Stomach (tissue), 9 donors: ENCODE measurements around the gene SENP8. TPM values are rescaled to one million over a fixed set of nuclear protein-coding genes. Genes with fewer than 3 reads are reported as not detected.
A peak's percentile ranks its signal among the peaks of the same experiment; 100 is the strongest.

ENCODE experiments used
- DNase-seq, 2 donors: peaks; one replicate each; pipeline versions ENCODE4 v3.0.0 to v3.0.0-alpha.2; 2013 to 2019
- H3K27ac ChIP-seq, 5 donors: fragments of 200-600 bp in 4 of 5; sonication (generic) in 4 of 5; one replicate each; pipeline ENCODE4 v1.5.1; 2013 to 2019; ENCODE audit warnings: mild to moderate bottlenecking in 1 of 5, moderate library complexity in 1 of 5
- H3K27me3 ChIP-seq, 3 donors: fragments of 200-600 bp; sonication (generic); one replicate each; pipeline ENCODE4 v1.5.1; 2017 to 2019; ENCODE audit warnings: mixed run types in 1 of 3
- H3K36me3 ChIP-seq, 4 donors: fragments of 200-600 bp; sonication (generic); 1 replicate in 3 of 4; 2 replicates in 1 of 4; pipeline ENCODE4 v1.5.1; 2016 to 2019
- H3K4me1 ChIP-seq, 4 donors: fragments of 200-600 bp; sonication (generic); one replicate each; pipeline ENCODE4 v1.5.1; 2016 to 2019
- H3K4me3 ChIP-seq, 4 donors: fragments of 200-600 bp; sonication (generic) in 3 of 4; one replicate each; pipeline ENCODE4 v1.5.1; 2016 to 2019; ENCODE audit warnings: mild to moderate bottlenecking in 1 of 4
- H3K9me3 ChIP-seq, 4 donors: fragments of 200-600 bp; sonication (generic); one replicate each; pipeline ENCODE4 v1.5.1; 2016 to 2019
- EP300 ChIP-seq: sonication (generic); formaldehyde crosslinking; IDR thresholded peaks from one replicate; pipeline ENCODE4 v1.6.1; 2017; ENCODE audit warnings: antibody characterized with exemption
- POLR2A ChIP-seq, 4 donors: fragments of 450-650 bp; IDR thresholded peaks; one replicate each; pipeline ENCODE4 v1.6.1; 2016; ENCODE audit warnings: antibody characterized with exemption in 4 of 4, control low read depth in 2 of 4, mild to moderate bottlenecking in 1 of 4, moderate library complexity in 1 of 4
- POLR2AphosphoS5 ChIP-seq, 3 donors: sonication (generic); formaldehyde crosslinking; IDR thresholded peaks; one replicate each; pipeline ENCODE4 v1.6.1; 2016; ENCODE audit warnings: antibody characterized with exemption in 3 of 3
- WGBS, 5 donors: extraction: QIAGEN DNeasy Blood & Tissue Kit in 3 of 5; methylation state at CpG; one replicate each; pipeline versions ENCODE4 v1.1.5 to v1.1.7; 2013 to 2018; 5-methylcytosine and 5-hydroxymethylcytosine counted together
- intact Hi-C: fragments of 100-400 bp; cut with DNase I; formaldehyde crosslinking; loops from one replicate; pipeline ENCODE4 v1.15.1; 2023; ENCODE audit warnings: low total_unique reads
- polyA plus RNA-seq, 3 donors: library from polyadenylated mRNA; stranded (reverse); fragments of 200-250 nt; gene quantifications; one replicate each; pipeline ENCODE4 v1.2.3, GENCODE V29; 2013
- total RNA-seq, 5 donors: library from RNA; depleted of rRNA; stranded (reverse); fragments of >200 nt; gene quantifications; one replicate each; pipeline versions ENCODE4 v1.1.0 to v1.2.3, GENCODE V29; 2014 to 2016
- TF ChIP-seq, protein P1 (sequence below), 7 experiments: fragments of 450-650 bp in 4 of 7; fragments of 200-600 bp in 3 of 7; sonication (generic) in 3 of 7; IDR thresholded peaks; one replicate each; pipeline ENCODE4 v1.5.1; 2016 to 2019; ENCODE audit warnings: antibody characterized with exemption in 7 of 7, control low read depth in 2 of 7, mild to moderate bottlenecking in 1 of 7
- donor health status: healthy with polysubstance abuse.
- donor health status: Bipolar disorder and iron deficiency.
- donor health status: healthy.

SENP8 gene
- total and polyA plus RNA-seq, 8 donors = 0.45 to 3.8 (median 2.2) TPM; not detected in 1

DNA sequence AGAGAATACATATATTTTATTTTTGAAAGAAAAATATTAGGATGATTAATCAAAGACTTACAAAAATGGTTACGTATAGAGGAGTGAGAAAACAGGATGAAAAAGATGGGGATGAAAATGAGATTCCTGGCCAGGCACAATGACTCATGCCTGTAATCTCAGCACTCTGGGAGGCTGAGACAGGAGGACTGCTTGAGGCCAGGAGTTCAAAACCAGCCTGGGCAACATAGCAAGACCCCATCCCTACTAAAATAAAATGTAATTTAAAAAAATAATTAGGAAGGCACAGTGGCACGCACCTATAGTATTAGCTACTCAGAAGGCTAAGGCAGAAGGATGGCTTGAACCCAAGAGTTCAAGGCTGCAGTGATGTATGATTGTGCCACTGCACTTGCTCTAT lies 12.1 kb upstream of the SENP8 start:
- TF ChIP-seq POLR2A (IDR thresholded peaks at IDR 0.05) (no peak), POLR2AphosphoS5 (IDR thresholded peaks at IDR 0.05) (no peak), EP300 (no peak)
- TF ChIP-seq, protein P1, sequence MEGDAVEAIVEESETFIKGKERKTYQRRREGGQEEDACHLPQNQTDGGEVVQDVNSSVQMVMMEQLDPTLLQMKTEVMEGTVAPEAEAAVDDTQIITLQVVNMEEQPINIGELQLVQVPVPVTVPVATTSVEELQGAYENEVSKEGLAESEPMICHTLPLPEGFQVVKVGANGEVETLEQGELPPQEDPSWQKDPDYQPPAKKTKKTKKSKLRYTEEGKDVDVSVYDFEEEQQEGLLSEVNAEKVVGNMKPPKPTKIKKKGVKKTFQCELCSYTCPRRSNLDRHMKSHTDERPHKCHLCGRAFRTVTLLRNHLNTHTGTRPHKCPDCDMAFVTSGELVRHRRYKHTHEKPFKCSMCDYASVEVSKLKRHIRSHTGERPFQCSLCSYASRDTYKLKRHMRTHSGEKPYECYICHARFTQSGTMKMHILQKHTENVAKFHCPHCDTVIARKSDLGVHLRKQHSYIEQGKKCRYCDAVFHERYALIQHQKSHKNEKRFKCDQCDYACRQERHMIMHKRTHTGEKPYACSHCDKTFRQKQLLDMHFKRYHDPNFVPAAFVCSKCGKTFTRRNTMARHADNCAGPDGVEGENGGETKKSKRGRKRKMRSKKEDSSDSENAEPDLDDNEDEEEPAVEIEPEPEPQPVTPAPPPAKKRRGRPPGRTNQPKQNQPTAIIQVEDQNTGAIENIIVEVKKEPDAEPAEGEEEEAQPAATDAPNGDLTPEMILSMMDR (IDR thresholded peaks at IDR 0.05) = no peak
- Histone ChIP-seq H3K4me1 (peaks cover 4 to 51% (median 26%) of the 10 kb centered on the region in 4 donors), H3K9me3 (no peaks in the 10 kb centered on the region), H3K4me3 (no peak overlapping the region), H3K36me3 (no peaks in the 10 kb centered on the region), H3K27ac (no peak overlapping the region), H3K27me3 (no peaks in the 10 kb centered on the region)
- intact Hi-C loops = no loop called here
- no peak for DNase-seq
- 95 to 100% (median 99%) methylated on average over 2 of the region's 2 CpGs for WGBS, 5 donors

DNA sequence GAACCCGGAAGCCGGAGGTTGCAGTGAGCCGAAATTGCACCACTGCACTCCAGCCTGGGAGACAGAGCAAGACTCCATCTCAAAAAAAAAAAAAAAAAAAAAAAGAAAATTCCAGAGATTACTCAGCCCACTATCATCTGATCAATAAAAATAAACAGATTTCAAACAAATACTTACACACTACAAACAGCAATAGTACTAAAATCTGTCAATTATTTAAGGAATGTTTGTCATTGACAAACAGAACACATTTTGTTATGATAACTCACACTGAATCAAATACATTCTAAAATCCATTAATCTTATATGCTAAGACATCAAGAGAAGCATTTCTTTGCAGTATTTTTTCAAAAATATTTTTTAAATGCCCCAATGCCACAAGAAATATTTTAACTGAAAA lies 7.8 kb upstream of the SENP8 start:
- no peak for DNase-seq
- Histone ChIP-seq H3K4me3 (no peak overlapping the region), H3K4me1 (peaks cover 0 to 72% (median 44%) of the 10 kb centered on the region in 4 donors), H3K27me3 (no peaks in the 10 kb centered on the region), H3K36me3 (no peaks in the 10 kb centered on the region), H3K9me3 (no peaks in the 10 kb centered on the region), H3K27ac (no peak overlapping the region)
- intact Hi-C loops = no loop called here
- TF ChIP-seq, protein P1 (IDR thresholded peaks at IDR 0.05) = no peak
- TF ChIP-seq POLR2AphosphoS5 (IDR thresholded peaks at IDR 0.05) (no peak), POLR2A (IDR thresholded peaks at IDR 0.05) (no peak), EP300 (no peak)
- 84 to 100% (median 92%) methylated on average over 3 of the region's 3 CpGs for WGBS, 5 donors

DNA sequence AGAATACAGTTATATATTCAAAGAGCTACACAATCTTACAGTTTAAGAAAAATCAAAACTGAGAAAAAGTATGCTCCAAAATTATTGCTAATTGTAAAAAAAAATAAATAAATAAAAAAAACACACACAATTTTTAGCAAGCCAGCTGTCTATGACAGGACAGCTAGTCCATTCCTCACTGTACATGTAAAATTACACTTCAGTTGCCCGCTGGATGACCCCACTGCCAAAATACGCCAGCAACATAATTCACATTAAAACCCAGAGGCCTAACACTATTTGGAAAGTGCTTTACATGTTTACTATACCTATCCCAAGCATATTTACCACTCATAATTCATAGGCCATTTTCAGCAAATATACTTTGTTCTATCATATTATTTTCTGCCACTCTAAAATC lies 6.1 kb upstream of the SENP8 start:
- Histone ChIP-seq H3K4me1 (peaks cover 9 to 86% (median 46%) of the 10 kb centered on the region in 4 donors), H3K27me3 (no peaks in the 10 kb centered on the region), H3K9me3 (no peaks in the 10 kb centered on the region), H3K4me3 (no peak overlapping the region), H3K36me3 (no peaks in the 10 kb centered on the region), H3K27ac (peak overlapping the region in 1 of 5 donors; percentile 39)
- DNase-seq = peak in 1 of 2 donors; percentile 50
- TF ChIP-seq, protein P1 (IDR thresholded peaks at IDR 0.05) = no peak
- TF ChIP-seq EP300 = no peak
- no peak for TF ChIP-seq POLR2A (IDR thresholded peaks at IDR 0.05)
- no peak for TF ChIP-seq POLR2AphosphoS5 (IDR thresholded peaks at IDR 0.05)
- 50 to 79% (median 69%) methylated on average over 2 of the region's 2 CpGs for WGBS, 5 donors
- intact Hi-C loops = no loop called here

DNA sequence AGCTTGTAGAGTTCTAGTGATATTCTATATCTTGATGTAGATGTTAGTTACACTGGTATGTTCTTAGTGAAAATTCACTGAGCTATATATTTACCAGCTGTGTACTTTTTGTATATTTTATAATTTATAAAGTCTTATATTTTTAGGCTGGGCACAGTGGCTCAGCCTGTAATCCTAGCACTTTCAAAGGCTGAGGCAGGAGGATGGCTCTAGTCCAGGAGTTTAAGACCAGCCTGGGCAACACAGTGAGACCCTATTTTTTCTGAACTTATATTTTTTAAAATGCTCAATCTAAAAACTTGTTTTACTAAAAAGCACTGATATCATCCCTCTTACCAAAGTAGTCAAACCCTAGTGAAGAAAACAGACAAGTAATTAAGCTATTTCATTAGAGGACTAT lies 5.4 kb upstream of the SENP8 start:
- no peaks in the 10 kb centered on the region for H3K36me3 ChIP-seq
- intact Hi-C loops = no loop called here
- peak overlapping the region in 2 of 5 donors; percentile 17 to 39 for H3K27ac ChIP-seq
- H3K4me1 ChIP-seq = peaks cover 9 to 81% (median 42%) of the 10 kb centered on the region in 4 donors
- H3K4me3 ChIP-seq = no peak overlapping the region
- DNase-seq = no peak
- no peaks in the 10 kb centered on the region for H3K9me3 ChIP-seq
- no peaks in the 10 kb centered on the region for H3K27me3 ChIP-seq
- TF ChIP-seq EP300 (no peak), POLR2AphosphoS5 (IDR thresholded peaks at IDR 0.05) (no peak), POLR2A (IDR thresholded peaks at IDR 0.05) (no peak)
- TF ChIP-seq, protein P1 (IDR thresholded peaks at IDR 0.05) = no peak
